Endothelial cell of umbilical vein (primary cell): ENCODE data around the gene KIF26B. TPM values are rescaled to one million over a fixed set of nuclear protein-coding genes. Genes with fewer than 3 reads are reported as not detected.

Source experiments
- BruUV-seq: library from RNA; stranded (reverse); fragments of 400-500 nt; replicated peaks from 2 replicates; lab custom pipeline; 2021; lab: Mats Ljungman, UMichigan
- CTCF ChIA-PET: fragments of 300-600, 350-600 bp; sonication (Branson Sonifier 250); formaldehyde crosslinking; loops from one replicate; lab custom pipeline; 2021; ENCODE audit warnings: antibody characterized with exemption, inconsistent platforms; lab: Charles Lee
- POLR2A ChIA-PET: fragments of 300-600, 350-600 bp; sonication (Branson Sonifier 250); formaldehyde crosslinking; loops from one replicate; lab custom pipeline; 2021; ENCODE audit warnings: antibody characterized with exemption, inconsistent platforms; lab: Charles Lee
- DNase-seq: peaks from one replicate; pipeline ENCODE4 v3.0.0-alpha.2; 2011; ENCODE audit warnings: low read depth, low spot score
- FAIRE-seq: peaks from 2 replicates; lab custom pipeline; 2011; peaks lifted over from hg19 to GRCh38; lab: Jason Lieb, UNC
- H2AFZ ChIP-seq: 2 replicates; pipeline ENCODE4 v1.6.0; 2012; ENCODE audit warnings: low read depth, low read length, control low read depth, inconsistent platforms
- H3K27ac ChIP-seq: 2 replicates; pipeline ENCODE4 v1.5.1; 2011; ENCODE audit warnings: low read depth, mild to moderate bottlenecking, control low read depth, low read length, moderate library complexity; ENCODE audit not compliant: insufficient read depth
- H3K27me3 ChIP-seq, 2 experiments: 2 replicates each; pipeline versions ENCODE4 v1.6.0 to v1.6.1; 2011; ENCODE audit warnings: low read length in 2 of 2, mixed read lengths in 1 of 2; ENCODE audit not compliant: control insufficient read depth in 2 of 2, insufficient read depth in 2 of 2
- H3K36me3 ChIP-seq, 2 experiments: 2 replicates in 1 of 2; 3 replicates in 1 of 2; pipeline ENCODE4 v1.5.1; 2011; ENCODE audit warnings: low read length in 2 of 2, mild to moderate bottlenecking in 1 of 2, moderate library complexity in 1 of 2; ENCODE audit not compliant: control insufficient read depth in 2 of 2, insufficient read depth in 2 of 2; ENCODE audit errors: extremely low read depth in 1 of 2
- H3K4me1 ChIP-seq: 3 replicates; pipeline ENCODE4 v1.5.1; 2011; ENCODE audit warnings: mild to moderate bottlenecking, low read length; ENCODE audit not compliant: control insufficient read depth, insufficient read depth; ENCODE audit errors: extremely low read depth
- H3K4me2 ChIP-seq: 2 replicates; pipeline ENCODE4 v1.6.1; 2011; ENCODE audit warnings: low read length, control low read depth, mixed read lengths; ENCODE audit not compliant: insufficient read depth
- H3K4me3 ChIP-seq, 3 experiments: fragments of 200-600 bp in 1 of 3; sonication (generic), shearing (Covaris generic) in 1 of 3; replicated peaks in 1 of 3; 2 replicates each; pipeline ENCODE4 v1.5.1; 2011 to 2016; ENCODE audit warnings: control low read depth in 3 of 3, low read length in 3 of 3, mild to moderate bottlenecking in 2 of 3, inconsistent platforms in 1 of 3, low read depth in 1 of 3, moderate library complexity in 1 of 3; ENCODE audit not compliant: insufficient read depth in 1 of 3
- H3K79me2 ChIP-seq: 2 replicates; pipeline ENCODE4 v1.6.0; 2012; ENCODE audit warnings: low read length, inconsistent platforms; ENCODE audit not compliant: control insufficient read depth, insufficient read depth
- H3K9ac ChIP-seq: replicated peaks from 2 replicates; pipeline ENCODE3; 2011; ENCODE audit warnings: low read length, control low read depth; ENCODE audit not compliant: insufficient read depth; ENCODE audit errors: extremely low read depth
- H3K9me1 ChIP-seq: replicated peaks from 3 replicates; pipeline ENCODE4 v1.6.0; 2011; ENCODE audit warnings: mild to moderate bottlenecking, low read length; ENCODE audit not compliant: control insufficient read depth, insufficient read depth; ENCODE audit errors: extremely low read depth
- H3K9me3 ChIP-seq: replicated peaks from 2 replicates; pipeline ENCODE4 v1.5.1; 2012; ENCODE audit warnings: low read length, inconsistent platforms; ENCODE audit not compliant: control insufficient read depth, insufficient read depth
- H4K20me1 ChIP-seq: replicated peaks from 2 replicates; pipeline ENCODE3; 2011; ENCODE audit warnings: mild to moderate bottlenecking, low read length; ENCODE audit not compliant: control insufficient read depth, insufficient read depth; ENCODE audit errors: extremely low read depth
- EZH2 ChIP-seq: IDR thresholded peaks from 2 replicates; pipeline ENCODE4 v1.6.1; 2012; ENCODE audit warnings: borderline replicate concordance, low read depth, mild to moderate bottlenecking, moderate library complexity, low read length, inconsistent platforms; ENCODE audit not compliant: severe bottlenecking
- FOS ChIP-seq: IDR thresholded peaks from 2 replicates; pipeline ENCODE4 v1.6.1; 2011; ENCODE audit warnings: mild to moderate bottlenecking, low read length, moderate library complexity, borderline replicate concordance; ENCODE audit not compliant: insufficient read depth
- GATA2 ChIP-seq: IDR thresholded peaks from 2 replicates; pipeline ENCODE4 v1.7.0; 2011; ENCODE audit warnings: low read depth, mild to moderate bottlenecking, moderate library complexity, mixed read lengths, low read length; ENCODE audit not compliant: insufficient read length, insufficient read depth
- JUN ChIP-seq: IDR thresholded peaks from 2 replicates; pipeline ENCODE4 v1.6.1; 2011; ENCODE audit warnings: borderline replicate concordance, low read depth; ENCODE audit not compliant: insufficient read length, insufficient read depth
- MAX ChIP-seq: IDR thresholded peaks from 2 replicates; pipeline ENCODE4 v1.6.1; 2011; ENCODE audit not compliant: insufficient read depth, insufficient read length
- MYC ChIP-seq: IDR thresholded peaks from one replicate; pipeline ENCODE4 v1.6.1; 2011; ENCODE audit warnings: mild to moderate bottlenecking, low read depth, low read length
- POLR2A ChIP-seq: IDR thresholded peaks from 2 replicates; pipeline ENCODE4 v1.6.1; 2012; ENCODE audit warnings: low read depth, mild to moderate bottlenecking, control low read depth, low read length
- POLR2AphosphoS5 ChIP-seq: IDR thresholded peaks from 2 replicates; pipeline ENCODE4 v1.6.1; 2012; ENCODE audit warnings: low read depth, mild to moderate bottlenecking, control low read depth, low read length, moderate library complexity; ENCODE audit not compliant: insufficient read depth
- dilution Hi-C: fragments of 300-500 bp; cut with MboI; formaldehyde crosslinking; loops from one replicate; pipeline ENCODE4 v1.15.0; 2019; ENCODE audit warnings: low sequenced_read_pairs; ENCODE audit not compliant: extremely low pct_ligation_motif_present
- intact Hi-C: fragments of 100-400 bp; cut with micrococcal nuclease; formaldehyde crosslinking; loops from one replicate; pipeline ENCODE4 v1.10.0; 2022
- polyA plus RNA-seq, 4 experiments: library from polyadenylated mRNA; depleted of rRNA in 3 of 4; stranded (reverse) in 3 of 4; unstranded in 1 of 4; fragments of >200 nt; gene quantifications; 2 replicates each; pipeline versions ENCODE4 v1.2.1 to v1.2.3, GENCODE V29; 2011 to 2012; ENCODE audit warnings: missing spikeins in 1 of 4
- total RNA-seq: library from RNA; stranded (reverse); gene quantifications from 2 replicates; pipeline ENCODE4 v1.2.3, GENCODE V29; 2021
- TF ChIP-seq, protein P1 (sequence below), 2 donors: IDR thresholded peaks; 1 replicate in 1 of 2; 2 replicates in 1 of 2; pipeline ENCODE4 v1.5.1; 2011; ENCODE audit warnings: low read length in 2 of 2, mild to moderate bottlenecking in 2 of 2, moderate library complexity in 2 of 2, control low read depth in 1 of 2, inconsistent platforms in 1 of 2, low read depth in 1 of 2; ENCODE audit not compliant: insufficient read depth in 1 of 2; ENCODE audit errors: extremely low read depth in 1 of 2

Gene KIF26B
- total and polyA plus RNA-seq, 2 donors (not counting 3 experiments of a cell fraction or from before 2014, with no cell fraction given) = 0.04 to 0.49 TPM

GRCh38 chr1:245578308-245578707 lies 423.5 kb downstream of the KIF26B start:
- H3K4me2 ChIP-seq = no peak overlapping the region
- H3K4me3 ChIP-seq = no peak overlapping the region
- intact Hi-C loops (no loop called here), dilution Hi-C loops (no loop called here)
- DNase-seq (no peak), FAIRE-seq (no peak)
- H2AFZ ChIP-seq = no peak overlapping the region
- BruUV-seq = no TSS peak
- no peak overlapping the region for H3K9ac ChIP-seq
- ChIA-PET POLR2A (no interaction called here), CTCF (no interaction called here)
- no peaks in the 10 kb centered on the region for H3K36me3 ChIP-seq
- H3K79me2 ChIP-seq = no peaks in the 10 kb centered on the region
- H3K27ac ChIP-seq = no peak overlapping the region
- H3K9me3 ChIP-seq = no peaks in the 10 kb centered on the region
- TF ChIP-seq POLR2AphosphoS5 = no peak
- no peak for TF ChIP-seq POLR2A
- no peak for TF ChIP-seq MAX
- TF ChIP-seq FOS = no peak
- TF ChIP-seq JUN = no peak
- TF ChIP-seq, protein P1, sequence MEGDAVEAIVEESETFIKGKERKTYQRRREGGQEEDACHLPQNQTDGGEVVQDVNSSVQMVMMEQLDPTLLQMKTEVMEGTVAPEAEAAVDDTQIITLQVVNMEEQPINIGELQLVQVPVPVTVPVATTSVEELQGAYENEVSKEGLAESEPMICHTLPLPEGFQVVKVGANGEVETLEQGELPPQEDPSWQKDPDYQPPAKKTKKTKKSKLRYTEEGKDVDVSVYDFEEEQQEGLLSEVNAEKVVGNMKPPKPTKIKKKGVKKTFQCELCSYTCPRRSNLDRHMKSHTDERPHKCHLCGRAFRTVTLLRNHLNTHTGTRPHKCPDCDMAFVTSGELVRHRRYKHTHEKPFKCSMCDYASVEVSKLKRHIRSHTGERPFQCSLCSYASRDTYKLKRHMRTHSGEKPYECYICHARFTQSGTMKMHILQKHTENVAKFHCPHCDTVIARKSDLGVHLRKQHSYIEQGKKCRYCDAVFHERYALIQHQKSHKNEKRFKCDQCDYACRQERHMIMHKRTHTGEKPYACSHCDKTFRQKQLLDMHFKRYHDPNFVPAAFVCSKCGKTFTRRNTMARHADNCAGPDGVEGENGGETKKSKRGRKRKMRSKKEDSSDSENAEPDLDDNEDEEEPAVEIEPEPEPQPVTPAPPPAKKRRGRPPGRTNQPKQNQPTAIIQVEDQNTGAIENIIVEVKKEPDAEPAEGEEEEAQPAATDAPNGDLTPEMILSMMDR (IDR thresholded peaks at IDR 0.05; ENCODE audit: extremely low read depth in 1 of 2, insufficient read depth in 1 of 2, low read depth in 1 of 2, low read length in 2 of 2) = no peak
- TF ChIP-seq MYC = no peak
- no peak for TF ChIP-seq EZH2
- TF ChIP-seq GATA2 = no peak
- no peaks in the 10 kb centered on the region for H3K9me1 ChIP-seq
- H3K27me3 ChIP-seq = no peaks in the 10 kb centered on the region
- H4K20me1 ChIP-seq = no peaks in the 10 kb centered on the region
- no peaks in the 10 kb centered on the region for H3K4me1 ChIP-seq
